ENCODE results near the gene ABLIM1.

ABLIM1 gene

DNA sequence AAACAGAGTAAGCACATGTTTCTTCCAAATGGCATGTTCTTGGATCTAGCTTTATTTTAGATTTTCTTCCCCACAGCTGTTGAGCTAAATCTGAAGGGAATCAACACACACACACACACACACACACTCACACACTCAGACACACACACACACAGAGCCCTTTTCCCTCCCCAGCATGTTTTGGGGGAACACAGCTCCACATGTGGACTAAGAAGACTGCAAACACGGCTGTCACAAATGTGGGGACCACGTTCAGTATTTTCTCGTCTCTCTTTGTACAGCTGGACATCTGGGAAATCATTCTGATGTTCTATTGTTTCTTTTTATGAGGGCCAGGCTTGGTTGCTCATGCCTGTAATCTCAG, 116.3 kb downstream of the ABLIM1 start:
- H3K4me1 ChIP-seq (ENCODE audit: low read length) = peaks cover 5% of the 10 kb centered on the region; the same call in 1 of the 2 replicates
- no peak overlapping the region for H2AFZ ChIP-seq (ENCODE audit: low read depth, low read length)
- no peak overlapping the region for H3K4me2 ChIP-seq (ENCODE audit: low read length)
- H4K20me1 ChIP-seq (ENCODE audit: insufficient read depth, low read length) = no peaks in the 10 kb centered on the region
- no peak overlapping the region for H3K9ac ChIP-seq (ENCODE audit: low read length)
- no peaks in the 10 kb centered on the region for H3K79me2 ChIP-seq (ENCODE audit: low read length)
- H3K27me3 ChIP-seq (ENCODE audit: low read depth, low read length) = no peaks in the 10 kb centered on the region
- H3K9me3 ChIP-seq (ENCODE audit: insufficient read depth, low read length) = no peaks in the 10 kb centered on the region
- no peak overlapping the region for H3K4me3 ChIP-seq (ENCODE audit: low read length)
- H3K36me3 ChIP-seq (replicated peaks; ENCODE audit: low read depth, low read length) = no peaks in the 10 kb centered on the region
- H3K27ac ChIP-seq (ENCODE audit: low read length) = no peak overlapping the region
- TF ChIP-seq EZH2phosphoT487 (IDR thresholded peaks at IDR 0.05; ENCODE audit: low read depth) = no peak
- TF ChIP-seq CTCF (IDR thresholded peaks at IDR 0.05; ENCODE audit: low read depth, low read length) = no peak

DNA sequence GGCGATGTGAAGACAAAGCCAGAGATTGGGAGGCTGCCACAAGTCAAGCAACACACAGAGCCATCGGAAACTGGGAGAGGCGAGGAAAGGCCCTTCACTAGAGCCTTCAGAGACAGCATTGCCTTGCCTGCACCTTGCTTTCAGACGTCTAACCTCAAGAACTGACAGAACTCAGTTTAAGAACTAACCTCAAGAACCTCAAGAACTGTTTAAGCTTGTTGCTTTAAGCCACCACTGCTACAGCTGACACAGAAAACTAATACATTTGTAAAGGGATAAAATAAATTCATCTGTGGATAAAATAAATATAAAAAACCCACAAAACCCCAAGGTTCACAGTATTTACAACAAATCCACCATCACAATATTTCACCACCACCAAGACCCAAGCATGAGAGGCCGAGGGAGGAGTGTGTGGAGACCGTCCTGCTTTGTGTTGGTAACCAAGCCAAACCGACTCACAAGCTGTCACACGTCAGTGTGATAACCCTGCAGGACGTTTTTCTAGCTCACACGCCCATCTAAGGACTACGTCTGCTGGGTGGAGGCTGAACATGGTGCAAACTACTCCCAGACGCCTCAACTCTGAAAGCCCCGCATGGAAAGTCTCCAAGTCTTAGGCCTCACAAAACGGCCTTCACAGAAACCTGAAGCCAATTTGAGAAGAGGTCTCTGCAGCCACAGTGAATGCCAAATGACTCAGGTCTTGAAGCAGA, 116.8 kb downstream of the ABLIM1 start:
- Histone ChIP-seq H2AFZ (ENCODE audit: low read depth, low read length) (no peak overlapping the region), H3K4me1 (ENCODE audit: low read length) (peaks cover 5% of the 10 kb centered on the region; the same call in 1 of the 2 replicates), H4K20me1 (ENCODE audit: insufficient read depth, low read length) (no peaks in the 10 kb centered on the region), H3K36me3 (replicated peaks; ENCODE audit: low read depth, low read length) (no peaks in the 10 kb centered on the region), H3K4me2 (ENCODE audit: low read length) (no peak overlapping the region), H3K4me3 (ENCODE audit: low read length) (no peak overlapping the region), H3K9ac (ENCODE audit: low read length) (no peak overlapping the region), H3K9me3 (ENCODE audit: insufficient read depth, low read length) (no peaks in the 10 kb centered on the region), H3K27ac (ENCODE audit: low read length) (no peak overlapping the region), H3K27me3 (ENCODE audit: low read depth, low read length) (no peaks in the 10 kb centered on the region), H3K79me2 (ENCODE audit: low read length) (no peaks in the 10 kb centered on the region)
- TF ChIP-seq EZH2phosphoT487 (IDR thresholded peaks at IDR 0.05; ENCODE audit: low read depth) (no peak), CTCF (IDR thresholded peaks at IDR 0.05; ENCODE audit: low read depth, low read length) (no peak)

GRCh38 chr10:114540236-114540635, 117.8 kb downstream of the ABLIM1 start:
- no peaks in the 10 kb centered on the region for H4K20me1 ChIP-seq (ENCODE audit: insufficient read depth, low read length)
- H3K4me2 ChIP-seq (ENCODE audit: low read length) = no peak overlapping the region
- H2AFZ ChIP-seq (ENCODE audit: low read depth, low read length) = no peak overlapping the region
- H3K36me3 ChIP-seq (replicated peaks; ENCODE audit: low read depth, low read length) = no peaks in the 10 kb centered on the region
- H3K9ac ChIP-seq (ENCODE audit: low read length) = no peak overlapping the region
- H3K4me1 ChIP-seq (ENCODE audit: low read length) = peaks cover 5% of the 10 kb centered on the region; the same call in 1 of the 2 replicates
- H3K27ac ChIP-seq (ENCODE audit: low read length) = no peak overlapping the region
- H3K9me3 ChIP-seq (ENCODE audit: insufficient read depth, low read length) = no peaks in the 10 kb centered on the region
- no peaks in the 10 kb centered on the region for H3K27me3 ChIP-seq (ENCODE audit: low read depth, low read length)
- TF ChIP-seq EZH2phosphoT487 (IDR thresholded peaks at IDR 0.05; ENCODE audit: low read depth) (no peak), CTCF (IDR thresholded peaks at IDR 0.05; ENCODE audit: low read depth, low read length) (no peak)
- H3K79me2 ChIP-seq (ENCODE audit: low read length) = no peaks in the 10 kb centered on the region
- no peak overlapping the region for H3K4me3 ChIP-seq (ENCODE audit: low read length)

- H3K4me1 ChIP-seq (ENCODE audit: low read length) = peaks cover 5% of the 10 kb centered on the region; the same call in 1 of the 2 replicates
- no peaks in the 10 kb centered on the region for H3K9me3 ChIP-seq (ENCODE audit: insufficient read depth, low read length)
- H3K27me3 ChIP-seq (ENCODE audit: low read depth, low read length) = no peaks in the 10 kb centered on the region
- no peaks in the 10 kb centered on the region for H4K20me1 ChIP-seq (ENCODE audit: insufficient read depth, low read length)
- no peaks in the 10 kb centered on the region for H3K79me2 ChIP-seq (ENCODE audit: low read length)
- H3K27ac ChIP-seq (ENCODE audit: low read length) = no peak overlapping the region
- H2AFZ ChIP-seq (ENCODE audit: low read depth, low read length) = no peak overlapping the region
- H3K9ac ChIP-seq (ENCODE audit: low read length) = no peak overlapping the region
- no peaks in the 10 kb centered on the region for H3K36me3 ChIP-seq (replicated peaks; ENCODE audit: low read depth, low read length)
- H3K4me3 ChIP-seq (ENCODE audit: low read length) = no peak overlapping the region
- H3K4me2 ChIP-seq (ENCODE audit: low read length) = no peak overlapping the region
- TF ChIP-seq CTCF (IDR thresholded peaks at IDR 0.05; ENCODE audit: low read depth, low read length) = no peak
- no peak for TF ChIP-seq EZH2phosphoT487 (IDR thresholded peaks at IDR 0.05; ENCODE audit: low read depth)
These were observed 118.5 kb downstream of the ABLIM1 start for GRCh38 chr10:114539623-114540022.
